Caco-2 (cell line): ENCODE measurements around the gene FBXO10. TPM values are rescaled to one million over a fixed set of nuclear protein-coding genes. Genes with fewer than 3 reads are reported as not detected.
A peak's percentile ranks its signal among the peaks of the same experiment; 100 is the strongest.
"Not testable (repeated sequence)": the region's sequence is repeated elsewhere in the genome, so short reads cannot be mapped to it uniquely, and the experiment has no call there.

Experiments
- BruUV-seq: library from RNA; stranded (reverse); fragments of 400-500 nt; replicated peaks from 2 replicates; lab custom pipeline; 2021; lab: Mats Ljungman, UMichigan
- CTCF ChIA-PET: fragments of 300-600 bp; sonication (Branson Sonifier 250); formaldehyde crosslinking; loops from one replicate; lab custom pipeline; 2022; ENCODE audit warnings: antibody characterized with exemption; lab: Charles Lee
- POLR2A ChIA-PET: fragments of 300-600 bp; sonication (Branson Sonifier 250); formaldehyde crosslinking; loops from one replicate; lab custom pipeline; 2022; ENCODE audit warnings: antibody characterized with exemption; lab: Charles Lee
- DNase-seq, 2 experiments: peaks; one replicate each; pipeline versions ENCODE4 v3.0.0 to v3.0.0-alpha.2; 2020 to 2022
- H3K27me3 ChIP-seq: replicated peaks from 2 replicates; pipeline ENCODE4 v1.6.0; 2011; ENCODE audit warnings: low read length; ENCODE audit not compliant: control insufficient read depth, insufficient read depth
- H3K36me3 ChIP-seq: 2 replicates; pipeline ENCODE4 v1.5.1; 2011; ENCODE audit warnings: low read length; ENCODE audit not compliant: control insufficient read depth, insufficient read depth
- H3K4me1 ChIP-seq: fragments of 250-450 bp; sonication (Bioruptor Pico); 2 replicates; pipeline ENCODE4 v1.5.1; 2020; ENCODE audit warnings: mild to moderate bottlenecking
- H3K4me3 ChIP-seq: 2 replicates; pipeline ENCODE4 v1.5.1; 2011; ENCODE audit warnings: low read depth, mild to moderate bottlenecking, control low read depth, low read length
- H3K9me3 ChIP-seq: fragments of 250-450 bp; sonication (Bioruptor Pico); 2 replicates; pipeline ENCODE4 v1.5.1; 2020; ENCODE audit warnings: mild to moderate bottlenecking, moderate library complexity
- H3K27ac Mint-ChIP-seq: one replicate; pipeline ENCODE4 v1.8.0; 2022; ENCODE audit warnings: mixed read lengths; ENCODE audit not compliant: unreplicated experiment
- H3K27me3 Mint-ChIP-seq: one replicate; pipeline ENCODE4 v1.8.0; 2022; ENCODE audit warnings: mixed read lengths; ENCODE audit not compliant: insufficient read depth, unreplicated experiment
- H3K36me3 Mint-ChIP-seq: one replicate; pipeline ENCODE4 v1.8.0; 2022; ENCODE audit warnings: mild to moderate bottlenecking, mixed read lengths; ENCODE audit not compliant: insufficient read depth, unreplicated experiment
- H3K4me1 Mint-ChIP-seq: one replicate; pipeline ENCODE4 v1.8.0; 2022; ENCODE audit warnings: low read depth, mixed read lengths; ENCODE audit not compliant: unreplicated experiment
- H3K4me3 Mint-ChIP-seq: one replicate; pipeline ENCODE4 v1.8.0; 2022; ENCODE audit warnings: mild to moderate bottlenecking, moderate library complexity, mixed read lengths; ENCODE audit not compliant: unreplicated experiment
- H3K9me3 Mint-ChIP-seq: one replicate; pipeline ENCODE4 v1.8.0; 2022; ENCODE audit warnings: mixed read lengths; ENCODE audit not compliant: unreplicated experiment
- intact Hi-C: fragments of 100-400 bp; cut with micrococcal nuclease; formaldehyde crosslinking; loops from one replicate; pipeline ENCODE4 v1.10.0; 2022; ENCODE audit not compliant: unreplicated experiment
- total RNA-seq: library from RNA; stranded (reverse); gene quantifications from 2 replicates; pipeline ENCODE4 v1.2.3, GENCODE V29; 2022
- TF ChIP-seq, protein P1 (sequence below), 2 experiments: fragments of 200-600 bp in 1 of 2; IDR thresholded peaks; 1 replicate in 1 of 2; 2 replicates in 1 of 2; pipeline versions ENCODE4 v1.5.1 to v1.8.0; 2011 to 2022; ENCODE audit warnings: antibody characterized with exemption in 1 of 2, control low read depth in 1 of 2, inconsistent platforms in 1 of 2, low read depth in 1 of 2, low read length in 1 of 2, mild to moderate bottlenecking in 1 of 2, moderate library complexity in 1 of 2; ENCODE audit not compliant: insufficient read depth in 1 of 2, severe bottlenecking in 1 of 2, unreplicated experiment in 1 of 2

The FBXO10 gene
- total RNA-seq, 1 experiment from 2014 or later, result 6.9 TPM

DNA sequence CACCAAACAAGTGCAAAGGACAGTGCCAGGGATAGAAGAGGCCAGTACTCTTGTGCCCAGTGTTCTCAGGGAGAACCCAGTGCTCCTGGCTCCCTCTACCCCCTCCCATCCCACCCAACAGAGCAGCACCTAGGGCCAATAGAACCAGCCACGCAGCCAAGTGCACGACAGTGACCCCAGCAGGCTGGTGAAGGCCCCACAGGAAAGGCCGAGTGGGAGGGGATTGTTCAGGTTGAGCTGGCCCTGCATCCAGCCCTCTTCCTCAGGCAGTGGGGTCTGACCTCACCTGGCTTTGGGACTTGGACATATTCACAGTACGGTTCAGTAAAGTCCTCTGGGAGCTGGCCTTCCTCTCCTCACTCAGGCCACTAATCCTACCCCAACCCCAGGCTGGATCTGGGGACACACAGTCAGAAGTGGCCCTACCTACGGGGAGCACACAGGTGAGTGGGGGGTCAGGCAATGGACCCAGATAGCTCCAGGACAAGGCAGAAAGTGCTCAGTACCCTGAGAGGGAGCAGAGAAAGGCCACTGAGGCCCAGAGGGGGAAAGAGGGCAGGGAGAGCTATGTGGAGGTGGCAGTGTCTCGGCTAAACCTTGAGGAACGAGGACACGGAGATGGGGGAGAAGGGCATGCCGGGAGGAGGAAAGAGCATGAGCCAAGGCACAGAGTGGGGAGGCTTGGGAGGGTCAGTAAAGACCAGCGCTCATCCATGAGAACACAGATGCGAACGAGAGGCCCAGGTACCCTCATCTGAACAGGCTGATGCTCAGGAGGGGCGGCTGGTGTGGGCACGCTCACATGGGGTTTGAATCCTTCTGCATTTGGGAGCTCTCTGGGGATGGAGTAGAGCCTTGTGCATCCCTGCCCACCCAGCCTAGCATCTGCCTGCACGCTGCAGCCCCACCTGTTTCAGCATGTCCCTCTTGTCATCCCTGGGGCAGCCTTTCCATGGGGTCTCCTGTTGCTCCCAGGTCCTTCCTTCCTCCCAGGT lies 64.9 kb downstream of the FBXO10 start:
- intact Hi-C loops, result no loop called here
- no peaks in the 10 kb centered on the region for H3K9me3 ChIP-seq
- H3K4me1 ChIP-seq, result no peaks in the 10 kb centered on the region
- BruUV-seq, result no TSS peak
- H3K36me3 ChIP-seq, result no peaks in the 10 kb centered on the region
- CTCF ChIA-PET, result no interaction called here
- Mint-ChIP-seq H3K4me3 (no peak overlapping the region), H3K36me3 (no peaks in the 10 kb centered on the region), H3K9me3 (no peaks in the 10 kb centered on the region), H3K4me1 (no peaks in the 10 kb centered on the region), H3K27me3 (no peaks in the 10 kb centered on the region), H3K27ac (no peak overlapping the region)
- peak in 1 of 2 experiments; percentile 37 for DNase-seq
- H3K27me3 ChIP-seq, result no peaks in the 10 kb centered on the region
- TF ChIP-seq, protein P1, sequence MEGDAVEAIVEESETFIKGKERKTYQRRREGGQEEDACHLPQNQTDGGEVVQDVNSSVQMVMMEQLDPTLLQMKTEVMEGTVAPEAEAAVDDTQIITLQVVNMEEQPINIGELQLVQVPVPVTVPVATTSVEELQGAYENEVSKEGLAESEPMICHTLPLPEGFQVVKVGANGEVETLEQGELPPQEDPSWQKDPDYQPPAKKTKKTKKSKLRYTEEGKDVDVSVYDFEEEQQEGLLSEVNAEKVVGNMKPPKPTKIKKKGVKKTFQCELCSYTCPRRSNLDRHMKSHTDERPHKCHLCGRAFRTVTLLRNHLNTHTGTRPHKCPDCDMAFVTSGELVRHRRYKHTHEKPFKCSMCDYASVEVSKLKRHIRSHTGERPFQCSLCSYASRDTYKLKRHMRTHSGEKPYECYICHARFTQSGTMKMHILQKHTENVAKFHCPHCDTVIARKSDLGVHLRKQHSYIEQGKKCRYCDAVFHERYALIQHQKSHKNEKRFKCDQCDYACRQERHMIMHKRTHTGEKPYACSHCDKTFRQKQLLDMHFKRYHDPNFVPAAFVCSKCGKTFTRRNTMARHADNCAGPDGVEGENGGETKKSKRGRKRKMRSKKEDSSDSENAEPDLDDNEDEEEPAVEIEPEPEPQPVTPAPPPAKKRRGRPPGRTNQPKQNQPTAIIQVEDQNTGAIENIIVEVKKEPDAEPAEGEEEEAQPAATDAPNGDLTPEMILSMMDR (IDR thresholded peaks at IDR 0.05; ENCODE audit: insufficient read depth in 1 of 2, low read depth in 1 of 2, low read length in 1 of 2, severe bottlenecking in 1 of 2, unreplicated experiment in 1 of 2), result peak in 1 of 2 experiments; percentile 25
- no peak overlapping the region for H3K4me3 ChIP-seq
- POLR2A ChIA-PET, result no interaction called here

DNA sequence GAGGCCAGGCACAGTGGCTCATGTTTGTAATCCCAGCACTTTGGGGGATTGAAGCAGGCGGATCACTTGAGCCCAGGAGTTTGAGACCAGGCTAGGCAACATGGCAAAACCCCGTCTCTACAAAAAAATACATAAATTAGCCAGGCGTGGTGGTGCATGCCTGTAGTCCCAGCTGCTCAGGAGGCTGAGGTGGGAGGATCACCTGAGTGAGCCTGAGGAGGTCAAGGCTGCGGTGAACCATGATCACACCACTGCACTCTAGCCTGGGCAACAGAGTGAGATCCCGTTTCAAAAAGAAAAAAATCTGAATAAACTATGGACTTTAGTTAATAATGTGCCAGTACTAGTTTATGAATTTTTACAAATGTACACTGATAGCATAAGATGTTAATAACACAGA lies 66.1 kb downstream of the FBXO10 start:
- H3K27ac Mint-ChIP-seq, CTCF ChIA-PET, intact Hi-C loops, H3K9me3 Mint-ChIP-seq, H3K4me3 Mint-ChIP-seq, BruUV-seq, POLR2A ChIA-PET, H3K4me3 ChIP-seq, DNase-seq, H3K27me3 Mint-ChIP-seq, H3K36me3 Mint-ChIP-seq, H3K4me1 Mint-ChIP-seq, H3K27me3 ChIP-seq, H3K36me3 ChIP-seq, H3K4me1 ChIP-seq, H3K9me3 ChIP-seq: not testable (repeated sequence)

DNA sequence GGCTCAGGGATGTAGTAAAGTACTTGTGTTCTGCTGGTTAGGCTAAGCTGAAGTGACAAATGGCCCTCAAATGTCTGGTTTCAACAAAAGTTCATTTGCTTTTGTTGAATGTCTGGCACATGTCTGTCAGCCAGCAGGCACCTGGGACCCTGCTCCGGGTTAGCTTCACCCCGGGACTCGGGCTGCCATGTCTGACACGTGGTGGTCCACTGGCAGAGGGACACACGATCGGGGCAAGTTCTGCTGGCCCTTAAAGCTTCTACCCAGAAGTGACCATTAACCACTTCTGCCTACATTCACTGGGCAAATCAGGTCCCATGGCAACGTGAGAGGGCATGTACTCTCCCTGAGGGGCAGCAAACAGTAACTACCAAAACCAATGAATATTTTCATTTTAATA lies 66.6 kb downstream of the FBXO10 start:
- Histone ChIP-seq H3K36me3 (no peaks in the 10 kb centered on the region), H3K27me3 (no peaks in the 10 kb centered on the region), H3K4me1 (no peaks in the 10 kb centered on the region), H3K9me3 (no peaks in the 10 kb centered on the region), H3K4me3 (no peak overlapping the region)
- Mint-ChIP-seq H3K36me3 (peaks cover 3% of the 10 kb centered on the region), H3K9me3 (no peaks in the 10 kb centered on the region), H3K27me3 (no peaks in the 10 kb centered on the region), H3K4me1 (no peaks in the 10 kb centered on the region), H3K27ac (no peak overlapping the region), H3K4me3 (no peak overlapping the region)
- ChIA-PET CTCF (interaction anchor here (1.4 kb wide), 1 partner anchor 24 kb away, joined by 3 read pairs; the partner anchor contains the start of gene POLR1E), POLR2A (no interaction called here)
- TF ChIP-seq, protein P1 (IDR thresholded peaks at IDR 0.05; ENCODE audit: insufficient read depth in 1 of 2, low read depth in 1 of 2, low read length in 1 of 2, severe bottlenecking in 1 of 2, unreplicated experiment in 1 of 2), result no peak
- intact Hi-C loops, result no loop called here
- no peak for DNase-seq
- BruUV-seq, result no TSS peak
